EL (cell line): ENCODE data around the gene PLCG2.
"Not testable (repeated sequence)": the region's sequence is repeated elsewhere in the genome, so short reads cannot be mapped to it uniquely, and the experiment has no call there.

Source experiments
- DNase-seq: peaks from one replicate; pipeline ENCODE4 v3.0.0-alpha.2; 2016

Gene PLCG2

GRCh38 chr16:81850197-81850944 is 71.3 kb downstream of the PLCG2 start:
- no peak for DNase-seq

- DNase-seq: no peak
Observed at GRCh38 chr16:81852347-81852746, 73.3 kb downstream of the PLCG2 start.

DNA sequence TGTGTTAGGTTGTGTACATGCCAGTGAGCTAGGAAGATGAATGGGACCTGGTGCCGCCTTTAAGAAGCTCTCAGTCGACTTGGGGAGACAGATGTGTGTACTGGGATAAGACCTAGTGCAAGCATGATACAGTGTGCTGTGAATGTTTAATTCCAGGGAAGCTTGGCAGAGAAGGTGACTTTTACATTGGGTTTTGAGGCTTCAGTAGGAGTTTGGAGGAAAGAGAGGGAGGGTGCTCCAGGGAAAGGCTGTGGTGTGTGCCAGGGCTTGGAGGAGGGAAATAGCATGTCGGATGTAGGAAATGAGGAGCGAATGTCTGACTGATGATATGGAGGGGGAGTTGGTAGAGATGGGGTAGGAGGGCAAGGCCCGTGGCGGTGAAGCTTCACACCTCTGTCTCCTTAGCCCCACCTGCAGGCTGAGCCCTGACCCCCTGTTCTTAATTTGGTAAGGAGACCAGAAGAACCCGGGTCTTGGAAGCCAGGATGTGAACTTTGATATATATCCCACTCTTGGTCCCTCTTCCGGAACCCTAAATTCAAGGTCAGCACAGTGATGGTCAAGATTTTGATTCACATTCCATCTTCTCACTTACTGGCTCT is 76.6 kb downstream of the PLCG2 start:
- no peak for DNase-seq

GRCh38 chr16:81860287-81861266 is 81.5 kb downstream of the PLCG2 start:
- DNase-seq: no peak

- DNase-seq: no peak
Observed at GRCh38 chr16:81861503-81861902, 82.4 kb downstream of the PLCG2 start.

DNA sequence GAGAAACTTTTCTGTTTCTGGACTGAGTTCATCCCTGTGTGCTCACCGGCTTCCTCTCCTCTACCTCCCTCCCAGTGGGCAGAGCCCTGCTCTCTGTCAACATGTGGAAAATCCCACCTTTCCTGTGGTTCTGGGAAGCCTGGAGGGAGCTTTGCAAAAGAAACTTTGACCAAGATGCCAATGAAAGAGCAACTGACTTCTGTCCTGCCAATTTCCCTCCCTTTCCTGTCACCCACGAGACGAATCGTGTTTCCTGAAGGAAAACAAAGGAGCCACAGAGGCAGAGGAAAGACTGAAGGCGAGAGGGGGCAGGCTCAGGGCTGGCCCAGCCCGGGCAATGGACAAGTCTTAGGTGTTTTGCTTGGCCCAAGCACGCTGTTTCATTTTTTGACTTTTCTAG is 82.8 kb downstream of the PLCG2 start:
- no peak for DNase-seq

DNA sequence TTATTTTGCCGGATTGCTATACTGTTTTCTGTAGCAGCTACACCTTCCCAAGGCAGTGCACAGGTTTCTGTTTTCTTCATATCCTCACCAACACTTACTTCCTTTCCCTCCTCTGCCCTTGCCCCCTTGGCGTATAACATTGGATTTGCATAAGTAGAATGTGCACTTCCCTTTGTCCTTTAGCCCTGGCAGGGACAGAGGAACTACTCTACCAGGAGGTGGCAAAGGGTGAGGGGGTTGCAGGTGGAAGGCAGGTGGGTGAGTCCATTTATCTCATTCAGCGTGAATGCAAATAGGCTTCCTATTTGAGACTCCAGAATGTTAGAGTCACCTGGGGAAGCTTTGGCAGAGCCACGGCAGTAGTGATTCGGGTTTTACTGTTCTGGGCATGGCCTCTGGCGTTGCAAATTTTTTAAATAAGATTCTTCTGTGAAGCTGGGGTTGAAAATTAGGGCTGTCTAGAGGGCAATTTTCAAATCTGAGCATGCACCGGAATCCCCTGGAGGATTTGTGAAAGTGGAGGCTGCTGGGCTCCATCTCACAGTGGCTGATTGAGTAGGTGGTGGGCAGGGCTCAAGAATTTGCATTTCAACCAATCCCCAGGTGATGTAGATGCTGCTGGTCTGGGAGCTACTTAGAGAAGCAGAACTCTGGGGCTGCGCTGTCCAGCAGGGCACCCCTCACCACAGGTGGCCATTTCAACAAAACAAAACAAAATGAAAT is 84.7 kb downstream of the PLCG2 start:
- no peak for DNase-seq

GRCh38 chr16:81864646-81865382 is 85.7 kb downstream of the PLCG2 start:
- DNase-seq: no peak

- no peak for DNase-seq
Observed at GRCh38 chr16:81866820-81867440, 87.8 kb downstream of the PLCG2 start.

- no peak for DNase-seq
Observed at GRCh38 chr16:81868057-81868748, 89.1 kb downstream of the PLCG2 start.

DNA sequence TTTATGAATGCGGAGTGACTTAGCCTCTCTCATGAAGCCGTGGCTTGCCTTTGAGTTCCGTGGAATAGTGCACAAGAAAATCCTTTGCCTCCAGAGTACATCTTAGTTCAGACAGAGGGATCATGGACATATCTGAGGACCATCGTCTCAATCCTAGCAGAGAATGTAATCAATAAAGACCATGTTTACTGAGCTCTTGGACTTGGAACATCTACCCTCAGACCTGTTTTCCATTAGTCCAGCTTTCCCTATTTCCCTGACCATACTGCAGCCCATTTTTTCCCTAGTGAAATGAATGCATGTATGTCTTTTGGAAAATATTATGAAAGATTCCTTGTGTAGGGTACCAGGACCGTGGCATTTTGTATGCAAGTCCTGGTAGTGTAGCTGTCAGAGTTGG is 90.2 kb downstream of the PLCG2 start:
- DNase-seq: no peak

DNA sequence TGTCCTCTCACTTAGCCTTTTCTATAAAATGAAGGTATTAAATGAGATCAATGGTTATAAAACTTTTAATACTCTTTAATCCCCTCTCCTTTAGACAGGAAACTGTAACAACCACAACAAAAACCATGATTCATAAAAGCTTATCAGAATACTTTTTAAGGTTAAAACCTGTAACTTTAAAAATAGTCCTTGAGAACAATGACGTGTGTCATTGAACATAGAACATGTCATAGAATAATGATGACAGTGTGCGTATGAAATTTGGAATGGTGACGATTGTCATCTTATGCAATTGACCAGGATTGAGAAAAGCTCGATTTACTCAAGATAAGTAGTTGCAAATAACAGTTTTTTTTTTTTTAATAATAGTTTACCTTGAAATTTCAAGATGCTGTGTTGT is 94.1 kb downstream of the PLCG2 start:
- no peak for DNase-seq

DNA sequence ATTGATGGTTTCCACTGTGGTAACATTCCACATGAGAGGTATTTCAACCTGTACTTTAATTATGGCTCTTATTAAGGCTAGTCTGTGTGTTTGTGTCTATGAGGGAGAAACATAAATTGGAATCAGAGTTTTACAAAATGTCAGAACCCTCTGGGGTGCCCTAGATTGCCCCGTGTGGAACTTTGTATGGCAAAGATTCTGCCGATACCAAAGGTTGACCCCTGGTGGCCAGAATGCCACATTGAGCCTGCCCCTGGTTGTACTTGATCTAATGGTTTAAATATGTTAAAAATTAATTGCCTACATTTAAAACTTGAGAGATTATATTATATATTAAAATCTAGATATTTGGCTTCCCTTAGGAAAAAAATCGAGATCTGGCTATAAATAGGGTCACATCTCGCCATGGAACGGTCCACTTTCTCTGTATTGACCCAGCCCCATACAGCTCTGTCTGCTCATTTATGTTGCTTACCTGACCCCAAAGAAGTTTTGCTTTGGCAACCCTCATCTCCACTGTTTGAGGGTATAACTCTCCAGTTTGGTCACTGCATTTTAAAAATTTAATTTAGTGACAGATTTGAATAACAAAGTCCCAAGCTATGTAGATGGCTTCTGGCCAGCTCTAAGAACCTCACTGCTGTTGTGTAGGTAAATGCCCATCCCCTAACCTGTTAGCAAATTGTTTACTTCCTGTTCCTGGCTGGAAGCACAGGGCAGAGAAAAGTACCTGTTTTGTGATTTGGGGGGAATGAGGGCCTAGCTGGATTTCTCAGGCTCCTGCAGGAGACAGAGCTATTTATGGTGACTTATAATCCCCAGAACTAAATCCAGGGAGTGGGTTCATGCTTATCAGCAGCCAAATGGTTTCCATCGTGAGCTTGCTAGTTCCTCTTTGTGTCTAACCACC is 95.0 kb downstream of the PLCG2 start:
- peak; percentile 45 for DNase-seq

DNA sequence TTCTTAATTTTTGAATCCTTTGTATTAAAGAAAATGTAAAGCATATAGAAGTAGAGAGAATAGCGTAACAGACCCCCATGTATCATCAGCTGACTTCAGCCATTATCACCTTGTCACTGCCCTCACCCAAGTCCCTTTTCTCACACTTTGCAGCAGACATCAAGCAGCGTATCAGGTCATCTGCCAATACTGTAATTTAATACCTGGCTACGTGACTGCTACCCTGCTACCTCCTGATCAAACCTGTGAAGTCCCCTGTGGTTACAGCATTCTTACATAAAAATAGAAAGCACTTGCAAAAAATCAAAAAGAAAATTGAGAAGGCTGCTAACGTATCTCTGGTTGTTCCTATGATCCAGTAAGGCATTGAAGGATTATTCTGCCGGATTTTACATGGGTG is 96.4 kb downstream of the PLCG2 start:
- no peak for DNase-seq

GRCh38 chr16:81876273-81876900 is 97.3 kb downstream of the PLCG2 start:
- no peak for DNase-seq

GRCh38 chr16:81877490-81877889 is 98.4 kb downstream of the PLCG2 start:
- not testable (repeated sequence) for DNase-seq

DNA sequence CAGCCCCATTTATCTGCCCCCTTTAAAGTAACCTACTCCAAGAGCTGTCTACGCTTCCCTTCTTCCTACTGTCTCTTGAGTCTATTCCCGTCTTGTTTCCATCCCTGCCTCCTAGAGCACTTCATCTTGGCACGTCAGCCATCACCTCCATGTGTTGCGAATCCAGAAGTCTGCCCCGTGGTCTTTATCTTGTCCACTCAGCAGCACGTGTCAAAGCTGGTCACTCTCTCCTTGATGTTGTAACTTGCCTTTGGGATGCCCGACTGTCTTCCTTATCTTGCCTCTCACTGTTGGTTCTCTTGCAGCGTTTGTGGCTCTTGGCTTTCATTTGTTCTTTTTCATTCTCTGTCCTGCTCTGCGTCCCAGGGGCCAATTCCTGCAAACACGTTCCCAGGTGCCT is 99.4 kb downstream of the PLCG2 start:
- DNase-seq: no peak

DNA sequence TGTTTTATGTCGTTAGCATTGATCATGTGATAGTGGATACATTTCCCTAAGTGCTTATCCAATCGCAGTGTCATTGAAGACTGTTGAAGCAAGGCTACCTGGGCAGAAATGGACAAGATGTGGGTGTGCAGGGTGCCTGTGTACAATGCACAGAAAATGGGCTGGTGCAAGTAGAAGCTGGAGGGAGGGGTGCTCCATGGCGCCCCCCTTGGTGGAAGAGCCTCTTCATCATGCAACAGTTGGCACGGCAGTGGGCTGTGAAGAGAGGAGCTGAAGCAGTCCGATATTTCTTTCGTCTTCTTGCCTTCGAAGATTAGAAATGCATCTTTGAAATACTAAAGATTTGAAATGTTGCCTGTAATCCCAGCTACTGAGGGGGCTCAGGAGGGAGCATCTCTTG is 100.5 kb downstream of the PLCG2 start:
- no peak for DNase-seq

DNA sequence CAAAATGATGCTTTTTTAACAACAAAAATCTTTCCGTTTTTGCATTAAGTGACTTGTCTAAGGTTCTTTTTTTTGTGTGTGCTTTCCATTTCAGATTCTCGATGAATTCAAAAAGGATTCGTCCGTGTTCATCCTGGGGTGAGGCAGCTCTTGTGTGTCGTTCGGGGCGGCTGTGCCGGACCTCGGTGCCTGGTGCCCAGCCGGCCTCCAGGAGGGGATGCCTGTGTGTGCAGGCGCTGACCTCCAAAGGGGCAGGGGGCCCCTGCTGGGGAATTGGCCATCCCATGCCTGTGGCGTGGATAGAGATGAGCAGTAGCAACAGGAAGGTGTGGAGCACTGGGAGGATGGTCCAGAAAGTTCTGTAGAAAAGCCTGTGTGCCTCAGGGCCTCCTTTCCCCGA is 101.7 kb downstream of the PLCG2 start:
- DNase-seq: no peak
